H1 (cell line): ENCODE measurements around the gene CGNL1. TPM values are rescaled to one million over a fixed set of nuclear protein-coding genes. Genes with fewer than 3 reads are reported as not detected.

Experiments used
- CTCF ChIA-PET: fragments of 300-600 bp; sonication (Branson Sonifier 250); formaldehyde crosslinking; loops from one replicate; lab custom pipeline; 2021; ENCODE audit not compliant: partially characterized antibody; lab: Charles Lee
- POLR2A ChIA-PET: fragments of 300-600 bp; sonication (Branson Sonifier 250); formaldehyde crosslinking; loops from one replicate; lab custom pipeline; 2021; ENCODE audit warnings: inconsistent platforms; ENCODE audit not compliant: partially characterized antibody; lab: Charles Lee
- DNase-seq, 2 experiments: peaks; one replicate each; pipeline versions ENCODE4 v3.0.0 to v3.0.0-alpha.2; 2010 to 2022; ENCODE audit warnings: low spot score in 2 of 2, low read depth in 1 of 2, mixed read lengths in 1 of 2
- FAIRE-seq: peaks from 2 replicates; lab custom pipeline; 2011; peaks lifted over from hg19 to GRCh38; lab: Jason Lieb, UNC
- H2AFZ ChIP-seq: 2 replicates; pipeline ENCODE4 v1.8.1; 2012; ENCODE audit warnings: low read length, inconsistent platforms
- H2AK5ac ChIP-seq: 2 replicates; pipeline ENCODE4 v1.6.1; 2013; ENCODE audit warnings: low read depth, low read length
- H2BK120ac ChIP-seq: replicated peaks from 2 replicates; pipeline ENCODE3; 2013; ENCODE audit warnings: low read depth, low read length, inconsistent platforms
- H2BK12ac ChIP-seq: 2 replicates; pipeline ENCODE4 v1.6.1; 2013; ENCODE audit warnings: low read depth, low read length
- H2BK15ac ChIP-seq: 2 replicates; pipeline ENCODE4 v1.6.1; 2013; ENCODE audit warnings: low read length
- H2BK20ac ChIP-seq: 2 replicates; pipeline ENCODE4 v1.6.1; 2013; ENCODE audit warnings: low read length
- H2BK5ac ChIP-seq: 2 replicates; pipeline ENCODE4 v1.6.1; 2013; ENCODE audit warnings: low read depth, low read length
- H3K14ac ChIP-seq: 2 replicates; pipeline ENCODE4 v1.6.1; 2013; ENCODE audit warnings: inconsistent platforms; ENCODE audit not compliant: insufficient read length
- H3K18ac ChIP-seq: 2 replicates; pipeline ENCODE4 v1.6.1; 2013; ENCODE audit warnings: low read length; ENCODE audit errors: extremely low read depth
- H3K23ac ChIP-seq: 2 replicates; pipeline ENCODE4 v1.6.1; 2013; ENCODE audit warnings: inconsistent platforms; ENCODE audit not compliant: insufficient read length
- H3K23me2 ChIP-seq: 2 replicates; pipeline ENCODE4 v1.6.1; 2013; ENCODE audit warnings: low read depth, low read length
- H3K27ac ChIP-seq: 2 replicates; pipeline ENCODE4 v1.6.1; 2011; ENCODE audit warnings: low read depth, low read length, inconsistent platforms
- H3K27me3 ChIP-seq, 4 experiments: replicated peaks in 1 of 4; 1 replicate in 1 of 4; 2 replicates in 3 of 4; pipeline versions ENCODE4 v1.6.1 to v1.8.1; 2011 to 2013; ENCODE audit warnings: low read length in 3 of 4, mild to moderate bottlenecking in 3 of 4, inconsistent platforms in 2 of 4, mixed read lengths in 2 of 4, moderate library complexity in 1 of 4; ENCODE audit not compliant: control insufficient read depth in 3 of 4, insufficient read depth in 3 of 4; ENCODE audit errors: extremely low read depth in 1 of 4
- H3K36me3 ChIP-seq, 4 experiments: 2 replicates each; pipeline versions ENCODE4 v1.6.1 to v1.8.1; 2011 to 2013; ENCODE audit warnings: mild to moderate bottlenecking in 4 of 4, low read length in 3 of 4, moderate library complexity in 2 of 4, control low read depth in 1 of 4, inconsistent platforms in 1 of 4; ENCODE audit not compliant: insufficient read depth in 4 of 4, control insufficient read depth in 2 of 4
- H3K4ac ChIP-seq: replicated peaks from 2 replicates; pipeline ENCODE3; 2013; ENCODE audit warnings: low read length, low read depth, mixed read lengths, inconsistent platforms; ENCODE audit not compliant: insufficient read length
- H3K4me1 ChIP-seq, 4 experiments: replicated peaks in 1 of 4; 1 replicate in 1 of 4; 2 replicates in 3 of 4; pipeline versions ENCODE4 v1.6.1 to v1.8.1; 2011 to 2013; ENCODE audit warnings: low read length in 3 of 4, inconsistent platforms in 2 of 4, mixed read lengths in 1 of 4; ENCODE audit not compliant: insufficient read depth in 4 of 4, control insufficient read depth in 3 of 4
- H3K4me2 ChIP-seq, 2 experiments: 2 replicates each; pipeline versions ENCODE4 v1.6.1 to v1.8.1; 2011 to 2013; ENCODE audit warnings: low read depth in 2 of 2, low read length in 2 of 2, control low read depth in 1 of 2, inconsistent platforms in 1 of 2, mild to moderate bottlenecking in 1 of 2; ENCODE audit not compliant: insufficient read depth in 1 of 2
- H3K4me3 ChIP-seq, 4 experiments: fragments of 200-600, 300-600 bp in 1 of 4; sonication (generic), shearing (Covaris generic), sonication (Bioruptor Twin) in 1 of 4; 2 replicates each; pipeline versions ENCODE4 v1.5.1 to v1.8.1; 2011 to 2016; ENCODE audit warnings: low read length in 4 of 4, low read depth in 3 of 4, control low read depth in 2 of 4, inconsistent platforms in 2 of 4, mild to moderate bottlenecking in 2 of 4, mixed read lengths in 1 of 4, moderate library complexity in 1 of 4; ENCODE audit not compliant: insufficient read depth in 2 of 4; ENCODE audit errors: extremely low read depth in 1 of 4
- H3K56ac ChIP-seq: replicated peaks from 2 replicates; pipeline ENCODE3; 2013; ENCODE audit warnings: low read depth, mild to moderate bottlenecking, mixed read lengths, low read length, inconsistent platforms; ENCODE audit not compliant: insufficient read length
- H3K79me1 ChIP-seq: 2 replicates; pipeline ENCODE4 v1.6.1; 2013; ENCODE audit warnings: low read depth, low read length, control low read depth
- H3K79me2 ChIP-seq, 2 experiments: 2 replicates each; pipeline versions ENCODE4 v1.6.1 to v1.8.1; 2012 to 2013; ENCODE audit warnings: low read length in 2 of 2, mild to moderate bottlenecking in 2 of 2, inconsistent platforms in 1 of 2; ENCODE audit not compliant: insufficient read depth in 2 of 2, control insufficient read depth in 1 of 2
- H3K9ac ChIP-seq, 4 experiments: replicated peaks in 1 of 4; 1 replicate in 1 of 4; 2 replicates in 3 of 4; pipeline versions ENCODE4 v1.6.1 to v1.8.1; 2011 to 2013; ENCODE audit warnings: low read depth in 3 of 4, low read length in 3 of 4, control low read depth in 2 of 4, mild to moderate bottlenecking in 2 of 4, moderate library complexity in 2 of 4, inconsistent platforms in 1 of 4; ENCODE audit errors: extremely low read depth in 1 of 4
- H3K9me3 ChIP-seq, 2 experiments: 2 replicates each; pipeline versions ENCODE4 v1.6.1 to v1.8.1; 2012 to 2013; ENCODE audit warnings: mild to moderate bottlenecking in 2 of 2, moderate library complexity in 2 of 2, control low read depth in 1 of 2, inconsistent platforms in 1 of 2, low read depth in 1 of 2, low read length in 1 of 2, mixed read lengths in 1 of 2; ENCODE audit not compliant: insufficient read depth in 2 of 2
- H4K20me1 ChIP-seq, 2 experiments: replicated peaks in 1 of 2; 2 replicates each; pipeline versions ENCODE3 to v1.8.1; 2011 to 2013; ENCODE audit warnings: inconsistent platforms in 2 of 2, low read length in 2 of 2, mild to moderate bottlenecking in 1 of 2; ENCODE audit not compliant: insufficient read depth in 2 of 2, control insufficient read depth in 1 of 2
- H4K5ac ChIP-seq: 2 replicates; pipeline ENCODE4 v1.6.1; 2013; ENCODE audit warnings: low read length, low read depth, mixed read lengths, inconsistent platforms; ENCODE audit not compliant: insufficient read length
- H4K8ac ChIP-seq: 2 replicates; pipeline ENCODE4 v1.8.0; 2013; ENCODE audit warnings: mild to moderate bottlenecking, moderate library complexity, low read length, inconsistent platforms; ENCODE audit not compliant: insufficient read depth; ENCODE audit errors: extremely low read depth
- H4K91ac ChIP-seq: replicated peaks from 2 replicates; pipeline ENCODE3; 2013; ENCODE audit warnings: low read length, mixed read lengths, inconsistent platforms; ENCODE audit not compliant: insufficient read length
- CTCF ChIP-seq, 3 experiments: IDR thresholded peaks; 1 replicate in 2 of 3; 2 replicates in 1 of 3; pipeline versions ENCODE4 v1.5.1 to v1.6.1; 2011; ENCODE audit warnings: low read length in 3 of 3, mild to moderate bottlenecking in 3 of 3, inconsistent platforms in 2 of 3, low read depth in 1 of 3, moderate library complexity in 1 of 3; ENCODE audit not compliant: insufficient read depth in 1 of 3; ENCODE audit errors: control extremely low read depth in 1 of 3
- JUN ChIP-seq: IDR thresholded peaks from 2 replicates; pipeline ENCODE4 v1.6.1; 2011; ENCODE audit warnings: low read depth, mild to moderate bottlenecking, improper control_type of control experiment, low read length
- JUND ChIP-seq: IDR thresholded peaks from 2 replicates; pipeline ENCODE4 v1.6.1; 2011; ENCODE audit warnings: mild to moderate bottlenecking, improper control_type of control experiment, low read length
- WGBS, 2 experiments: shearing (Covaris generic) in 1 of 2; methylation state at CpG; one replicate each; pipeline versions ENCODE4 v1.1.6 to v1.1.7; 2013 to 2015; ENCODE audit warnings: low lambda C conversion rate in 2 of 2, mixed read lengths in 2 of 2, inconsistent platforms in 1 of 2, low coverage in 1 of 2, missing lambda C conversion rate in 1 of 2; ENCODE audit not compliant: insufficient replicate concordance in 2 of 2, insufficient coverage in 1 of 2, insufficient read length in 1 of 2; ENCODE audit errors: extremely low coverage in 1 of 2, missing lambda C conversion rate in 1 of 2; 5-methylcytosine and 5-hydroxymethylcytosine counted together
- polyA plus RNA-seq, 7 experiments: library from polyadenylated mRNA; depleted of rRNA in 3 of 7; stranded (reverse) in 5 of 7; unstranded in 2 of 7; fragments of >200 nt in 5 of 7; fragments of 200-250 nt in 2 of 7; gene quantifications; 1 replicate in 5 of 7; 2 replicates in 1 of 7; 4 replicates in 1 of 7; pipeline versions ENCODE4 v1.2.1 to v1.2.3, GENCODE V29; 2011 to 2013; ENCODE audit warnings: missing spikeins in 2 of 7, mixed read lengths in 2 of 7
- total RNA-seq: library from RNA; stranded (reverse); fragmentation: NEBNext Ultra II Directional; extraction: Animal tissue kit (Norgen Biotek cat#: 25700); gene quantifications from 2 replicates; pipeline ENCODE4 v1.2.1, GENCODE V29; 2021

CGNL1 gene
- total and polyA plus RNA-seq, 2 of the 8 experiments (the other 6 are each of a cell fraction or from before 2014, with no cell fraction given) = 21.8 to 75.6 TPM

DNA sequence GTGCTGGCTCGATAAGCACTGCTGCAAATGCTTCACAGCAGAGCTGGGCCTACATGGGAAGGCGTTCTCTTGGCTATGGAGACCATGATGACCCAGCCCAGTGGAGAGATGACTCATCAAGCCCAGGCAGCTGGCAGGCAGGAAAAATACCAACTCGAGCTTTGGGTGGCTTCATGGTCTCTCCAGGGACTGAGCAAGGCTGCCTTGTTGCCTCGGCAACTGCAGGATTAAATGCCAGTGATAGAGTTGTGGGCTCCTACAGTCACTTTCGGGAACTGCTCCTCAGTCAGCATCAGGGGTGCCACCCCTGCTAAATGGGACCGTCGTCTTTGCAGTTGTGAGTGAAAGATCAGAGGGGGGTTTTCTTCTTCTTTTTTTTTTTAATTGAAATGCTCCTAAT is 160.8 kb downstream of the CGNL1 start:
- H3K4ac ChIP-seq = no peak overlapping the region
- ChIA-PET CTCF (interaction anchor here (0.9 to 2.2 kb wide), 13 partner anchors 9 to 253 kb away, joined by 3 to 25 read pairs (median 4); no protein-coding TSS in a partner anchor), POLR2A (interaction anchor here (1.5 kb wide), 1 partner anchor 196 kb away, joined by 3 read pairs; no protein-coding TSS in a partner anchor)
- 88% methylated on average over 7 of the region's 7 CpGs; no CpG with 5 or more reads in 1 of the 2 experiments for WGBS, 2 experiments
- no peak overlapping the region for H3K4me3 ChIP-seq
- no peak overlapping the region for H2BK5ac ChIP-seq
- H3K18ac ChIP-seq = no peak overlapping the region
- no peak overlapping the region for H3K27ac ChIP-seq
- no peaks in the 10 kb centered on the region for H4K20me1 ChIP-seq
- FAIRE-seq (no peak), DNase-seq (no peak)
- H3K9ac ChIP-seq = no peak overlapping the region
- H4K5ac ChIP-seq = no peak overlapping the region
- H3K36me3 ChIP-seq = peaks cover 0 to 43% (median 22%) of the 10 kb centered on the region in 4 experiments; a peak in 6 of 8 replicates
- no peaks in the 10 kb centered on the region for H3K79me2 ChIP-seq
- H2BK12ac ChIP-seq = no peak overlapping the region
- no peaks in the 10 kb centered on the region for H3K9me3 ChIP-seq
- no peak overlapping the region for H2BK15ac ChIP-seq
- no peak overlapping the region for H2BK20ac ChIP-seq
- H3K4me2 ChIP-seq = no peak overlapping the region
- H2BK120ac ChIP-seq = no peak overlapping the region
- no peak overlapping the region for H3K56ac ChIP-seq
- no peaks in the 10 kb centered on the region for H3K27me3 ChIP-seq
- TF ChIP-seq CTCF (IDR thresholded peaks at IDR 0.05; ENCODE audit: control extremely low read depth in 1 of 3, insufficient read depth in 1 of 3, low read depth in 1 of 3, low read length in 3 of 3) (peak in 2 of 3 experiments; percentile 18; a peak in 1 of 4 replicates), JUND (peak; percentile 70; the same call in 1 of the 2 replicates), JUN (no peak)
- TF ChIP-seq, all 59 proteins: peak for 2
- Histone ChIP-seq H4K8ac (no peak overlapping the region), H3K4me1 (peaks cover 0 to 5% (median 3%) of the 10 kb centered on the region in 4 experiments; a peak in 2 of 7 replicates), H3K23me2 (no peaks in the 10 kb centered on the region), H2AK5ac (no peak overlapping the region), H4K91ac (no peak overlapping the region), H3K23ac (no peak overlapping the region), H2AFZ (no peak overlapping the region), H3K79me1 (no peaks in the 10 kb centered on the region), H3K14ac (no peak overlapping the region)
